GM23338 (cell line): ENCODE data around the gene ABCA13. TPM values are rescaled to one million over a fixed set of nuclear protein-coding genes. Genes with fewer than 3 reads are reported as not detected.

Experiments
- ATAC-seq: fragments of 200-7000 bp; cut with Tn5 transposase; 3 replicates; pipeline ENCODE4 v1.9.1; 2020
- DNase-seq: peaks from one replicate; pipeline ENCODE4 v3.0.0-alpha.2; 2015; ENCODE audit warnings: low spot score
- H2AFZ ChIP-seq: fragments of 200-600 bp; sonication (generic); 2 replicates; pipeline ENCODE4 v1.8.0; 2016; ENCODE audit warnings: antibody characterized with exemption, mild to moderate bottlenecking, moderate library complexity
- H3F3A ChIP-seq: fragments of 200-600 bp; sonication (generic); replicated peaks from 2 replicates; pipeline ENCODE4 v1.8.0; 2017; ENCODE audit warnings: antibody characterized with exemption, mixed run types, low read depth
- H3K27ac ChIP-seq: fragments of 200-600 bp; sonication (generic); 2 replicates; pipeline ENCODE4 v1.6.1; 2016; ENCODE audit warnings: low read depth
- H3K27me3 ChIP-seq: fragments of 200-600 bp; sonication (generic); 2 replicates; pipeline ENCODE4 v1.8.0; 2016; ENCODE audit warnings: mild to moderate bottlenecking, mixed run types, moderate library complexity; ENCODE audit not compliant: insufficient read depth
- H3K36me3 ChIP-seq: fragments of 200-600 bp; sonication (generic); 2 replicates; pipeline ENCODE4 v1.8.0; 2016; ENCODE audit warnings: mild to moderate bottlenecking; ENCODE audit not compliant: insufficient read depth
- H3K4me1 ChIP-seq: fragments of 200-600 bp; sonication (generic); 2 replicates; pipeline ENCODE4 v1.8.0; 2016; ENCODE audit warnings: mild to moderate bottlenecking, moderate library complexity; ENCODE audit not compliant: insufficient read depth
- H3K4me2 ChIP-seq: fragments of 200-600 bp; sonication (generic); 2 replicates; pipeline ENCODE4 v1.7.1; 2017; ENCODE audit warnings: mixed run types
- H3K4me3 ChIP-seq: fragments of 200-600 bp; sonication (generic); 2 replicates; pipeline ENCODE4 v1.6.1; 2016; ENCODE audit warnings: mixed run types
- H3K79me2 ChIP-seq: fragments of 200-600 bp; sonication (generic); replicated peaks from 2 replicates; pipeline ENCODE4 v1.8.0; 2017; ENCODE audit warnings: mild to moderate bottlenecking; ENCODE audit not compliant: insufficient read depth
- H3K9me2 ChIP-seq: fragments of 200-600 bp; sonication (generic); 2 replicates; pipeline ENCODE4 v1.8.0; 2017; ENCODE audit not compliant: insufficient read depth
- H4K20me1 ChIP-seq: fragments of 200-600 bp; sonication (generic); replicated peaks from 2 replicates; pipeline ENCODE4 v1.8.0; 2017; ENCODE audit warnings: mild to moderate bottlenecking; ENCODE audit not compliant: insufficient read depth
- H3K27ac Mint-ChIP-seq: 2 replicates; pipeline ENCODE4 v1.8.0; 2020; ENCODE audit warnings: inconsistent platforms, mild to moderate bottlenecking, moderate library complexity, mixed read lengths
- H3K27me3 Mint-ChIP-seq: 3 replicates; pipeline ENCODE4 v1.8.0; 2022; ENCODE audit warnings: low read depth, mild to moderate bottlenecking, moderate library complexity, mixed read lengths, inconsistent platforms; ENCODE audit not compliant: insufficient read depth, poor library complexity
- H3K36me3 Mint-ChIP-seq: 3 replicates; pipeline ENCODE4 v1.8.0; 2021; ENCODE audit warnings: low read depth, mild to moderate bottlenecking, inconsistent platforms, moderate library complexity, mixed read lengths
- H3K4me1 Mint-ChIP-seq: 3 replicates; pipeline ENCODE4 v1.8.0; 2020; ENCODE audit warnings: mild to moderate bottlenecking, inconsistent platforms, mixed read lengths
- H3K4me3 Mint-ChIP-seq: 3 replicates; pipeline ENCODE4 v1.8.0; 2021; ENCODE audit warnings: moderate library complexity, mild to moderate bottlenecking, inconsistent platforms, mixed read lengths
- H3K9me3 Mint-ChIP-seq: 3 replicates; pipeline ENCODE4 v1.8.0; 2020; ENCODE audit warnings: moderate library complexity, mild to moderate bottlenecking, inconsistent platforms, mixed read lengths
- CREB1 ChIP-seq: fragments of 250-450 bp; sonication (Bioruptor Pico); IDR thresholded peaks from 2 replicates; pipeline ENCODE4 v1.5.0; 2020; ENCODE audit warnings: low read depth, mild to moderate bottlenecking, moderate library complexity
- EZH2 ChIP-seq: fragments of 200-600 bp; sonication (generic); IDR thresholded peaks from one replicate; pipeline ENCODE4 v1.8.0; 2017; ENCODE audit warnings: antibody characterized with exemption, mild to moderate bottlenecking, low read depth; ENCODE audit not compliant: unreplicated experiment
- EZH2phosphoT487 ChIP-seq: fragments of 200-600 bp; sonication (generic); IDR thresholded peaks from one replicate; pipeline ENCODE4 v1.8.1; 2018; ENCODE audit warnings: antibody characterized with exemption; ENCODE audit not compliant: unreplicated experiment
- JUNB ChIP-seq: IDR thresholded peaks from one replicate; pipeline ENCODE4 v1.6.1; 2016; ENCODE audit warnings: antibody characterized with exemption; ENCODE audit not compliant: unreplicated experiment
- NANOG ChIP-seq: IDR thresholded peaks from 2 replicates; pipeline ENCODE4 v1.6.1; 2016; ENCODE audit warnings: antibody characterized with exemption, borderline replicate concordance
- POLR2AphosphoS5 ChIP-seq: IDR thresholded peaks from 2 replicates; pipeline ENCODE4 v1.6.1; 2016; ENCODE audit warnings: antibody characterized with exemption, low read depth
- STAT1 ChIP-seq: IDR thresholded peaks from one replicate; pipeline ENCODE4 v1.6.1; 2016; ENCODE audit warnings: antibody characterized with exemption; ENCODE audit not compliant: unreplicated experiment
- ZNF114 ChIP-seq: fragments of 250-450 bp; sonication (Bioruptor Pico); IDR thresholded peaks from 2 replicates; pipeline ENCODE4 v1.5.0; 2020; ENCODE audit warnings: mild to moderate bottlenecking, moderate library complexity
- ZNF331 ChIP-seq: fragments of 250-450 bp; sonication (Bioruptor Pico); IDR thresholded peaks from 2 replicates; pipeline ENCODE4 v1.5.0; 2020; ENCODE audit warnings: low read depth, mild to moderate bottlenecking, moderate library complexity
- polyA plus RNA-seq: library from polyadenylated mRNA; unstranded; fragments of >200 nt; fragmentation: Nextera tagmentation; extraction: Ambion mirVana; gene quantifications from 2 replicates; pipeline ENCODE4 v1.2.1, GENCODE V29; 2016
- total RNA-seq: library from RNA; depleted of rRNA; stranded (reverse); fragments of >200 nt; shearing (Covaris generic); gene quantifications from 2 replicates; pipeline ENCODE4 v1.2.3, GENCODE V29; 2014
- TF ChIP-seq, protein P1 (sequence below): IDR thresholded peaks from 2 replicates; pipeline ENCODE4 v1.6.1; 2016; ENCODE audit warnings: antibody characterized with exemption
- TF ChIP-seq, protein P2 (sequence below), 2 experiments: fragments of 200-600 bp in 1 of 2; sonication (generic) in 1 of 2; conservative IDR thresholded peaks; 2 replicates each; pipeline versions ENCODE4 v1.5.1 to v1.6.1; 2016 to 2017; ENCODE audit warnings: antibody characterized with exemption in 2 of 2, low read depth in 2 of 2, mild to moderate bottlenecking in 2 of 2, moderate library complexity in 1 of 2
- TF ChIP-seq, protein P3 (sequence below): fragments of 250-450 bp; sonication (Bioruptor Pico); IDR thresholded peaks from 2 replicates; pipeline ENCODE4 v1.5.0; 2020; ENCODE audit warnings: mild to moderate bottlenecking, moderate library complexity
- TF ChIP-seq, protein P4 (sequence below): IDR thresholded peaks from one replicate; pipeline ENCODE4 v1.6.1; 2018; ENCODE audit warnings: antibody characterized with exemption; ENCODE audit not compliant: unreplicated experiment

Gene ABCA13
- total and polyA plus RNA-seq, 2 experiments from 2014 or later: 0.21 TPM; not detected in 1

DNA sequence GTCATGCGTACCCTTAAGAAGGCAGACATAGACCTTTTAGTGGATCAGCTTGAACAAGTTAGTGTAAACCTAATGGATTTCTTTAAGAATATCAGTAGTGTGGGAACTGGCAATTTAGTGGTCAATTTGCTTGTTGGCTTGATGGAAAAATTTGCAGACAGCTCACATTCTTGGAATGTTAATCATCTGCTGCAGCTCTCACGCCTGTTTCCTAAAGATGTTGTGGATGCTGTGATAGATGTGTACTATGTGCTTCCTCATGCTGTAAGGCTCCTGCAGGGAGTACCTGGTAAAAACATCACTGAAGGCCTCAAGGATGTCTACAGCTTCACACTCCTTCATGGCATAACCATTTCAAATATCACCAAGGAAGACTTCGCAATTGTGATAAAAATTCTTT, 103.4 kb downstream of the ABCA13 start:
- H3K36me3 ChIP-seq: no peaks in the 10 kb centered on the region
- H3K9me2 ChIP-seq: no peaks in the 10 kb centered on the region
- no peaks in the 10 kb centered on the region for H3K27me3 Mint-ChIP-seq
- no peak overlapping the region for H2AFZ ChIP-seq
- no peak overlapping the region for H3K4me2 ChIP-seq
- TF ChIP-seq NANOG (no peak), ZNF331 (no peak), POLR2AphosphoS5 (no peak), CREB1 (CRISPR knock-in tag) (no peak), EZH2phosphoT487 (no peak), ZNF114 (CRISPR knock-in tag) (no peak), EZH2 (no peak), STAT1 (no peak), JUNB (no peak)
- TF ChIP-seq, protein P1, sequence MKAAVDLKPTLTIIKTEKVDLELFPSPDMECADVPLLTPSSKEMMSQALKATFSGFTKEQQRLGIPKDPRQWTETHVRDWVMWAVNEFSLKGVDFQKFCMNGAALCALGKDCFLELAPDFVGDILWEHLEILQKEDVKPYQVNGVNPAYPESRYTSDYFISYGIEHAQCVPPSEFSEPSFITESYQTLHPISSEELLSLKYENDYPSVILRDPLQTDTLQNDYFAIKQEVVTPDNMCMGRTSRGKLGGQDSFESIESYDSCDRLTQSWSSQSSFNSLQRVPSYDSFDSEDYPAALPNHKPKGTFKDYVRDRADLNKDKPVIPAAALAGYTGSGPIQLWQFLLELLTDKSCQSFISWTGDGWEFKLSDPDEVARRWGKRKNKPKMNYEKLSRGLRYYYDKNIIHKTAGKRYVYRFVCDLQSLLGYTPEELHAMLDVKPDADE: no peak
- TF ChIP-seq, protein P2, sequence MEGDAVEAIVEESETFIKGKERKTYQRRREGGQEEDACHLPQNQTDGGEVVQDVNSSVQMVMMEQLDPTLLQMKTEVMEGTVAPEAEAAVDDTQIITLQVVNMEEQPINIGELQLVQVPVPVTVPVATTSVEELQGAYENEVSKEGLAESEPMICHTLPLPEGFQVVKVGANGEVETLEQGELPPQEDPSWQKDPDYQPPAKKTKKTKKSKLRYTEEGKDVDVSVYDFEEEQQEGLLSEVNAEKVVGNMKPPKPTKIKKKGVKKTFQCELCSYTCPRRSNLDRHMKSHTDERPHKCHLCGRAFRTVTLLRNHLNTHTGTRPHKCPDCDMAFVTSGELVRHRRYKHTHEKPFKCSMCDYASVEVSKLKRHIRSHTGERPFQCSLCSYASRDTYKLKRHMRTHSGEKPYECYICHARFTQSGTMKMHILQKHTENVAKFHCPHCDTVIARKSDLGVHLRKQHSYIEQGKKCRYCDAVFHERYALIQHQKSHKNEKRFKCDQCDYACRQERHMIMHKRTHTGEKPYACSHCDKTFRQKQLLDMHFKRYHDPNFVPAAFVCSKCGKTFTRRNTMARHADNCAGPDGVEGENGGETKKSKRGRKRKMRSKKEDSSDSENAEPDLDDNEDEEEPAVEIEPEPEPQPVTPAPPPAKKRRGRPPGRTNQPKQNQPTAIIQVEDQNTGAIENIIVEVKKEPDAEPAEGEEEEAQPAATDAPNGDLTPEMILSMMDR (conservative IDR thresholded peaks at IDR 0.05; ENCODE audit: low read depth in 2 of 2): no peak
- TF ChIP-seq, protein P3, sequence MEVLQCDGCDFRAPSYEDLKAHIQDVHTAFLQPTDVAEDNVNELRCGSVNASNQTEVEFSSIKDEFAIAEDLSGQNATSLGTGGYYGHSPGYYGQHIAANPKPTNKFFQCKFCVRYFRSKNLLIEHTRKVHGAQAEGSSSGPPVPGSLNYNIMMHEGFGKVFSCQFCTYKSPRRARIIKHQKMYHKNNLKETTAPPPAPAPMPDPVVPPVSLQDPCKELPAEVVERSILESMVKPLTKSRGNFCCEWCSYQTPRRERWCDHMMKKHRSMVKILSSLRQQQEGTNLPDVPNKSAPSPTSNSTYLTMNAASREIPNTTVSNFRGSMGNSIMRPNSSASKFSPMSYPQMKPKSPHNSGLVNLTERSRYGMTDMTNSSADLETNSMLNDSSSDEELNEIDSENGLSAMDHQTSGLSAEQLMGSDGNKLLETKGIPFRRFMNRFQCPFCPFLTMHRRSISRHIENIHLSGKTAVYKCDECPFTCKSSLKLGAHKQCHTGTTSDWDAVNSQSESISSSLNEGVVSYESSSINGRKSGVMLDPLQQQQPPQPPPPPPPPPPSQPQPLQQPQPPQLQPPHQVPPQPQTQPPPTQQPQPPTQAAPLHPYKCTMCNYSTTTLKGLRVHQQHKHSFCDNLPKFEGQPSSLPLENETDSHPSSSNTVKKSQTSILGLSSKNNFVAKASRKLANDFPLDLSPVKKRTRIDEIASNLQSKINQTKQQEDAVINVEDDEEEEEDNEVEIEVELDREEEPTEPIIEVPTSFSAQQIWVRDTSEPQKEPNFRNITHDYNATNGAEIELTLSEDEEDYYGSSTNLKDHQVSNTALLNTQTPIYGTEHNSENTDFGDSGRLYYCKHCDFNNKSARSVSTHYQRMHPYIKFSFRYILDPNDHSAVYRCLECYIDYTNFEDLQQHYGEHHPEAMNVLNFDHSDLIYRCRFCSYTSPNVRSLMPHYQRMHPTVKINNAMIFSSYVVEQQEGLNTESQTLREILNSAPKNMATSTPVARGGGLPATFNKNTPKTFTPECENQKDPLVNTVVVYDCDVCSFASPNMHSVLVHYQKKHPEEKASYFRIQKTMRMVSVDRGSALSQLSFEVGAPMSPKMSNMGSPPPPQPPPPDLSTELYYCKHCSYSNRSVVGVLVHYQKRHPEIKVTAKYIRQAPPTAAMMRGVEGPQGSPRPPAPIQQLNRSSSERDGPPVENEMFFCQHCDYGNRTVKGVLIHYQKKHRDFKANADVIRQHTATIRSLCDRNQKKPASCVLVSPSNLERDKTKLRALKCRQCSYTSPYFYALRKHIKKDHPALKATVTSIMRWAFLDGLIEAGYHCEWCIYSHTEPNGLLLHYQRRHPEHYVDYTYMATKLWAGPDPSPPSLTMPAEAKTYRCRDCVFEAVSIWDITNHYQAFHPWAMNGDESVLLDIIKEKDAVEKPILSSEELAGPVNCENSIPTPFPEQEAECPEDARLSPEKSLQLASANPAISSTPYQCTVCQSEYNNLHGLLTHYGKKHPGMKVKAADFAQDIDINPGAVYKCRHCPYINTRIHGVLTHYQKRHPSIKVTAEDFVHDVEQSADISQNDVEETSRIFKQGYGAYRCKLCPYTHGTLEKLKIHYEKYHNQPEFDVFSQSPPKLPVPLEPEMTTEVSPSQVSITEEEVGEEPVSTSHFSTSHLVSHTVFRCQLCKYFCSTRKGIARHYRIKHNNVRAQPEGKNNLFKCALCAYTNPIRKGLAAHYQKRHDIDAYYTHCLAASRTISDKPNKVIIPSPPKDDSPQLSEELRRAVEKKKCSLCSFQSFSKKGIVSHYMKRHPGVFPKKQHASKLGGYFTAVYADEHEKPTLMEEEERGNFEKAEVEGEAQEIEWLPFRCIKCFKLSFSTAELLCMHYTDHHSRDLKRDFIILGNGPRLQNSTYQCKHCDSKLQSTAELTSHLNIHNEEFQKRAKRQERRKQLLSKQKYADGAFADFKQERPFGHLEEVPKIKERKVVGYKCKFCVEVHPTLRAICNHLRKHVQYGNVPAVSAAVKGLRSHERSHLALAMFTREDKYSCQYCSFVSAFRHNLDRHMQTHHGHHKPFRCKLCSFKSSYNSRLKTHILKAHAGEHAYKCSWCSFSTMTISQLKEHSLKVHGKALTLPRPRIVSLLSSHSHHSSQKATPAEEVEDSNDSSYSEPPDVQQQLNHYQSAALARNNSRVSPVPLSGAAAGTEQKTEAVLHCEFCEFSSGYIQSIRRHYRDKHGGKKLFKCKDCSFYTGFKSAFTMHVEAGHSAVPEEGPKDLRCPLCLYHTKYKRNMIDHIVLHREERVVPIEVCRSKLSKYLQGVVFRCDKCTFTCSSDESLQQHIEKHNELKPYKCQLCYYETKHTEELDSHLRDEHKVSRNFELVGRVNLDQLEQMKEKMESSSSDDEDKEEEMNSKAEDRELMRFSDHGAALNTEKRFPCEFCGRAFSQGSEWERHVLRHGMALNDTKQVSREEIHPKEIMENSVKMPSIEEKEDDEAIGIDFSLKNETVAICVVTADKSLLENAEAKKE (CRISPR knock-in tag): no peak
- TF ChIP-seq, protein P4, sequence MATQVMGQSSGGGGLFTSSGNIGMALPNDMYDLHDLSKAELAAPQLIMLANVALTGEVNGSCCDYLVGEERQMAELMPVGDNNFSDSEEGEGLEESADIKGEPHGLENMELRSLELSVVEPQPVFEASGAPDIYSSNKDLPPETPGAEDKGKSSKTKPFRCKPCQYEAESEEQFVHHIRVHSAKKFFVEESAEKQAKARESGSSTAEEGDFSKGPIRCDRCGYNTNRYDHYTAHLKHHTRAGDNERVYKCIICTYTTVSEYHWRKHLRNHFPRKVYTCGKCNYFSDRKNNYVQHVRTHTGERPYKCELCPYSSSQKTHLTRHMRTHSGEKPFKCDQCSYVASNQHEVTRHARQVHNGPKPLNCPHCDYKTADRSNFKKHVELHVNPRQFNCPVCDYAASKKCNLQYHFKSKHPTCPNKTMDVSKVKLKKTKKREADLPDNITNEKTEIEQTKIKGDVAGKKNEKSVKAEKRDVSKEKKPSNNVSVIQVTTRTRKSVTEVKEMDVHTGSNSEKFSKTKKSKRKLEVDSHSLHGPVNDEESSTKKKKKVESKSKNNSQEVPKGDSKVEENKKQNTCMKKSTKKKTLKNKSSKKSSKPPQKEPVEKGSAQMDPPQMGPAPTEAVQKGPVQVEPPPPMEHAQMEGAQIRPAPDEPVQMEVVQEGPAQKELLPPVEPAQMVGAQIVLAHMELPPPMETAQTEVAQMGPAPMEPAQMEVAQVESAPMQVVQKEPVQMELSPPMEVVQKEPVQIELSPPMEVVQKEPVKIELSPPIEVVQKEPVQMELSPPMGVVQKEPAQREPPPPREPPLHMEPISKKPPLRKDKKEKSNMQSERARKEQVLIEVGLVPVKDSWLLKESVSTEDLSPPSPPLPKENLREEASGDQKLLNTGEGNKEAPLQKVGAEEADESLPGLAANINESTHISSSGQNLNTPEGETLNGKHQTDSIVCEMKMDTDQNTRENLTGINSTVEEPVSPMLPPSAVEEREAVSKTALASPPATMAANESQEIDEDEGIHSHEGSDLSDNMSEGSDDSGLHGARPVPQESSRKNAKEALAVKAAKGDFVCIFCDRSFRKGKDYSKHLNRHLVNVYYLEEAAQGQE: no peak
- DNase-seq (no peak), ATAC-seq (no peak)
- H3K27me3 ChIP-seq: no peaks in the 10 kb centered on the region
- no peak overlapping the region for H3K27ac Mint-ChIP-seq
- no peaks in the 10 kb centered on the region for H4K20me1 ChIP-seq
- H3K9me3 Mint-ChIP-seq: no peaks in the 10 kb centered on the region
- no peaks in the 10 kb centered on the region for H3K36me3 Mint-ChIP-seq
- no peak overlapping the region for H3K4me3 Mint-ChIP-seq
- no peaks in the 10 kb centered on the region for H3K79me2 ChIP-seq
- H3K4me1 Mint-ChIP-seq: no peaks in the 10 kb centered on the region
- no peaks in the 10 kb centered on the region for H3F3A ChIP-seq
- H3K27ac ChIP-seq: no peak overlapping the region
- H3K4me3 ChIP-seq: no peak overlapping the region
- H3K4me1 ChIP-seq: no peaks in the 10 kb centered on the region
